IMR-90 (cell line): ENCODE results near the gene MS4A12. TPM values are rescaled to one million over a fixed set of nuclear protein-coding genes. Genes with fewer than 3 reads are reported as not detected.

Source experiments
- ATAC-seq: fragments of 200-7000 bp; cut with Tn5 transposase; 2 replicates; pipeline ENCODE4 v1.9.1; 2020; ENCODE audit warnings: low read depth, mild to moderate bottlenecking, moderate library complexity
- BruUV-seq: library from RNA; stranded (reverse); fragments of 400-500 nt; replicated peaks from 2 replicates; lab custom pipeline; 2021; lab: Mats Ljungman, UMichigan
- CTCF ChIA-PET: fragments of 300-600 bp; formaldehyde crosslinking; extraction: SDS; loops from one replicate; lab custom pipeline; 2021; ENCODE audit warnings: antibody characterized with exemption; lab: Yijun Ruan, JAX
- POLR2A ChIA-PET: fragments of 300-600 bp; sonication (Branson Sonifier 250); formaldehyde crosslinking; loops from one replicate; lab custom pipeline; 2022; ENCODE audit warnings: antibody characterized with exemption; ENCODE audit not compliant: unreplicated experiment; lab: Charles Lee
- DNase-seq: peaks from one replicate; pipeline ENCODE4 v3.0.0; 2013
- H2AFZ ChIP-seq: replicated peaks from 2 replicates; pipeline ENCODE3; 2013; ENCODE audit warnings: low read length, mild to moderate bottlenecking; ENCODE audit not compliant: poor library complexity
- H2AK5ac ChIP-seq: 2 replicates; pipeline ENCODE4 v1.6.1; 2013; ENCODE audit warnings: low read depth, low read length, inconsistent platforms
- H2AK9ac ChIP-seq: replicated peaks from 2 replicates; pipeline ENCODE3; 2013; ENCODE audit warnings: mild to moderate bottlenecking, low read depth, low read length, moderate library complexity; ENCODE audit not compliant: poor library complexity
- H2BK120ac ChIP-seq: 2 replicates; pipeline ENCODE4 v1.6.1; 2013; ENCODE audit warnings: low read depth, low read length, inconsistent platforms
- H2BK15ac ChIP-seq: 3 replicates; pipeline ENCODE4 v1.6.1; 2013; ENCODE audit warnings: low read depth, low read length, inconsistent platforms
- H2BK20ac ChIP-seq: 2 replicates; pipeline ENCODE4 v1.6.1; 2013; ENCODE audit warnings: low read depth, mild to moderate bottlenecking, inconsistent platforms, low read length, moderate library complexity
- H2BK5ac ChIP-seq: 2 replicates; pipeline ENCODE4 v1.6.1; 2013; ENCODE audit warnings: mild to moderate bottlenecking, low read depth, low read length, inconsistent platforms; ENCODE audit not compliant: poor library complexity, severe bottlenecking
- H3K14ac ChIP-seq: replicated peaks from 2 replicates; pipeline ENCODE4 v1.6.1; 2013; ENCODE audit warnings: low read depth, low read length, inconsistent platforms
- H3K18ac ChIP-seq: 2 replicates; pipeline ENCODE4 v1.6.1; 2013; ENCODE audit warnings: low read depth, low read length, control low read depth
- H3K23ac ChIP-seq: 2 replicates; pipeline ENCODE4 v1.6.1; 2013; ENCODE audit warnings: low read depth, low read length, inconsistent platforms
- H3K27ac ChIP-seq: 2 replicates; pipeline ENCODE4 v1.5.1; 2013; ENCODE audit warnings: mild to moderate bottlenecking, control low read depth, low read length; ENCODE audit not compliant: insufficient read depth
- H3K27me3 ChIP-seq: 2 replicates; pipeline ENCODE4 v1.6.1; 2013; ENCODE audit warnings: low read length; ENCODE audit not compliant: control insufficient read depth, insufficient read depth
- H3K36me3 ChIP-seq: 2 replicates; pipeline ENCODE4 v1.6.1; 2013; ENCODE audit warnings: low read length, mixed read lengths; ENCODE audit not compliant: control insufficient read depth, insufficient read depth
- H3K4ac ChIP-seq: 2 replicates; pipeline ENCODE4 v1.6.1; 2013; ENCODE audit warnings: low read depth, low read length, inconsistent platforms
- H3K4me1 ChIP-seq: 2 replicates; pipeline ENCODE4 v1.6.1; 2013; ENCODE audit warnings: low read length, mixed read lengths; ENCODE audit not compliant: control insufficient read depth, insufficient read depth
- H3K4me2 ChIP-seq: 2 replicates; pipeline ENCODE4 v1.6.1; 2013; ENCODE audit warnings: low read depth, mild to moderate bottlenecking, control low read depth, low read length, moderate library complexity
- H3K4me3 ChIP-seq: 2 replicates; pipeline ENCODE4 v1.5.1; 2013; ENCODE audit warnings: low read depth, mild to moderate bottlenecking, control low read depth, low read length, moderate library complexity; ENCODE audit not compliant: insufficient read depth
- H3K56ac ChIP-seq: 2 replicates; pipeline ENCODE4 v1.6.1; 2013; ENCODE audit warnings: low read length, inconsistent platforms; ENCODE audit not compliant: insufficient read depth; ENCODE audit errors: extremely low read depth
- H3K79me1 ChIP-seq, 2 experiments: 2 replicates each; pipeline ENCODE4 v1.6.1; 2013; ENCODE audit warnings: low read length in 2 of 2, inconsistent platforms in 1 of 2, low read depth in 1 of 2
- H3K9ac ChIP-seq: 2 replicates; pipeline ENCODE4 v1.6.1; 2013; ENCODE audit warnings: low read depth, low read length, control low read depth
- H3K9me1 ChIP-seq: 2 replicates; pipeline ENCODE4 v1.6.1; 2013; ENCODE audit warnings: low read length, inconsistent platforms; ENCODE audit not compliant: insufficient read depth
- H3K9me3 ChIP-seq: 2 replicates; pipeline ENCODE4 v1.6.1; 2013; ENCODE audit warnings: low read length; ENCODE audit not compliant: control insufficient read depth, insufficient read depth
- H4K20me1 ChIP-seq: 2 replicates; pipeline ENCODE4 v1.6.1; 2013; ENCODE audit warnings: low read length, inconsistent platforms; ENCODE audit not compliant: insufficient read depth
- H4K5ac ChIP-seq: 2 replicates; pipeline ENCODE4 v1.6.1; 2013; ENCODE audit warnings: mild to moderate bottlenecking, low read depth, low read length, control low read depth
- H4K8ac ChIP-seq, 2 experiments: 2 replicates each; pipeline ENCODE4 v1.6.1; 2013; ENCODE audit warnings: low read depth in 2 of 2, low read length in 2 of 2, control low read depth in 1 of 2, inconsistent platforms in 1 of 2
- H4K91ac ChIP-seq: 2 replicates; pipeline ENCODE4 v1.6.1; 2013; ENCODE audit warnings: low read depth, low read length, inconsistent platforms; ENCODE audit not compliant: insufficient read depth
- FOS ChIP-seq: fragments of 150-350 bp; IDR thresholded peaks from 2 replicates; pipeline ENCODE4 v1.6.1; 2016; ENCODE audit warnings: low read depth, low read length
- RAD21 ChIP-seq: IDR thresholded peaks from 2 replicates; pipeline ENCODE4 v1.6.1; 2012; ENCODE audit warnings: low read length, improper control_type of control experiment
- dilution Hi-C: fragments of 300-500 bp; cut with HindIII; formaldehyde crosslinking; loops from one replicate; pipeline ENCODE4 v1.14.3; 2018; ENCODE audit warnings: low sequenced_read_pairs; ENCODE audit not compliant: unreplicated experiment
- in situ Hi-C: fragments of 300-500 bp; cut with MboI; formaldehyde crosslinking; loops from 3 replicates; pipeline ENCODE4 v1.14.3; 2019; ENCODE audit warnings: low sequenced_read_pairs, inconsistent platforms, mixed read lengths
- intact Hi-C: fragments of 100-400 bp; cut with micrococcal nuclease; formaldehyde crosslinking; loops from 2 replicates; pipeline ENCODE4 v1.10.0; 2022
- polyA plus RNA-seq, 3 experiments: library from polyadenylated mRNA; depleted of rRNA; stranded (reverse); fragments of >200 nt; gene quantifications; 2 replicates each; pipeline ENCODE4 v1.2.3, GENCODE V29; 2012; ENCODE audit warnings: low replicate concordance in 1 of 3
- total RNA-seq: library from RNA; depleted of rRNA; stranded (reverse); fragments of >200 nt; gene quantifications from 2 replicates; pipeline ENCODE4 v1.2.3, GENCODE V29; 2012

Gene MS4A12
- total and polyA plus RNA-seq, 2 of the 4 experiments (the other 2 are of a cell fraction), result not detected

- H2BK120ac ChIP-seq, result no peak overlapping the region
- intact Hi-C loops, result no loop called here
- no peak overlapping the region for H2BK5ac ChIP-seq
- H3K27me3 ChIP-seq, result no peaks in the 10 kb centered on the region
- CTCF ChIA-PET, result no interaction called here
- H2AK9ac ChIP-seq, result no peak overlapping the region
- no peak overlapping the region for H2BK15ac ChIP-seq
- dilution Hi-C loops, result no loop called here
- no peak overlapping the region for H3K4ac ChIP-seq
- H3K4me3 ChIP-seq, result no peak overlapping the region
- H4K91ac ChIP-seq, result no peak overlapping the region
- no peak overlapping the region for H4K5ac ChIP-seq
- no peak overlapping the region for H4K8ac ChIP-seq
- H3K18ac ChIP-seq, result no peak overlapping the region
- POLR2A ChIA-PET, result no interaction called here
- no peaks in the 10 kb centered on the region for H4K20me1 ChIP-seq
- H2AK5ac ChIP-seq, result no peak overlapping the region
- no peaks in the 10 kb centered on the region for H3K4me1 ChIP-seq
- BruUV-seq, result no TSS peak
- no peak for DNase-seq
- H3K9me3 ChIP-seq, result peaks cover 5% of the 10 kb centered on the region; the same call in 1 of the 2 replicates
- no peak overlapping the region for H3K56ac ChIP-seq
- in situ Hi-C loops, result no loop called here
- H3K23ac ChIP-seq, result no peak overlapping the region
- no peak overlapping the region for H3K9ac ChIP-seq
- no peak overlapping the region for H2BK20ac ChIP-seq
- no peak for TF ChIP-seq FOS
- no peak for TF ChIP-seq RAD21
- H3K4me2 ChIP-seq, result no peak overlapping the region
- H3K14ac ChIP-seq, result no peak overlapping the region
- no peak for ATAC-seq
- H3K27ac ChIP-seq, result no peak overlapping the region
- no peaks in the 10 kb centered on the region for H3K79me1 ChIP-seq
- H3K36me3 ChIP-seq, result no peaks in the 10 kb centered on the region
- no peaks in the 10 kb centered on the region for H3K9me1 ChIP-seq
- no peak overlapping the region for H2AFZ ChIP-seq
These were observed 38.4 kb upstream of the MS4A12 start for GRCh38 chr11:60454212-60454611.
